Measurements from ENCODE around the gene ACTR2. TPM values are rescaled to one million over a fixed set of nuclear protein-coding genes. Genes with fewer than 3 reads are reported as not detected.

ACTR2 gene
- total RNA-seq = 159 and 162 TPM in 2 replicates

DNA sequence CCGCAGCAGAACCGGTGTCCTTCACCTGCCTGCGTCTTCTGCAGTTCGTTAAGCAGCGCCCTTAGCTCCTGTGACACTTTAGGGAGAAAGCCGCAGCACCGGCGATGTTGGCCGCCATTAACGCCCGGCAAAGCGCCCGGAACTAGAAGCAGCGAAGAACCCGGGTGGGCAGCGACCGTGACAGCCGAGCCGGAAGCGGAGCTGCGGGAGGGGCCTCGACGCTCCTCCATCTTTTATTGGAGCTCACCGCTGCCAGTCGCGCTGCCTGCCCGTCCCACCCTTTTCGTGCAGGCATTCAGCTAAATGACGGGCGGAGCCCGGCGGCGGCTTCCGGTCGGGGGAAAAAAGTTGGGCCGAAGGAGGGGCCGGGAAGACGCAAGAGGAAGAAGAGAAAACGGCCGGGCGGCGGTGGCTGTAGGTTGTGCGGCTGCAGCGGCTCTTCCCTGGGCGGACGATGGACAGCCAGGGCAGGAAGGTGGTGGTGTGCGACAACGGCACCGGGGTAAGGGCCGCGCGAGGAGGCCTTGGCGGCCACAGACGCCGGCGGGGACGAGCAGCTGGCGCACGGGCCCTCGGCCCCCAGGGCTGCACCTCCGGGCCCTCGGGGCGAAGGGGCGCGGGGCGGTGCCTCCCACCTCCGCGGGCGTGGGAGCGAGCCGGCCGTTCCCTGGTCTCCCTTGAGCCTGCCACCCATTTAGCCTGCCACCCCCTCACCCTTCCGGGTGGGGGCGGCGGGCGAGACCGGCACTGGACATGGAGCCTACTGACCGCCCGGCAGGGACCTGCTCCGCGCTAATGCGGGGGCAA lies at the start of gene ACTR2:
TSS of gene ACTR2 (plus strand) at position 376 of the 807 bp plus-strand sequence. CDS start at position 455, 79 bp downstream.

Other genes with a start within 250 kb of the ACTR2 start
- gene SLC1A4, start 238.4 kb upstream of the ACTR2 start, total RNA-seq = 59.7 and 83.9 TPM in 2 replicates
- 11.5 and 15.0 TPM in 2 replicates for gene CEP68, start 171.4 kb upstream of the ACTR2 start, total RNA-seq
- gene RAB1A, start 97.7 kb upstream of the ACTR2 start, total RNA-seq = 98.8 and 105 TPM in 2 replicates
- gene SPRED2, start 204.8 kb downstream of the ACTR2 start, total RNA-seq = 14.2 and 14.8 TPM in 2 replicates

Data from articular chondrocyte of knee joint (primary cell).